GM12878 (cell line): ENCODE results near the gene ZFC3H1. TPM values are rescaled to one million over a fixed set of nuclear protein-coding genes. Genes with fewer than 3 reads are reported as not detected.

Experiments
- ATAC-seq: fragments of 200-7000 bp; cut with Tn5 transposase; 3 replicates; pipeline ENCODE4 v1.9.1; 2020; ENCODE audit warnings: mild to moderate bottlenecking, moderate library complexity
- BruUV-seq: library from RNA; stranded (reverse); fragments of 400-500 nt; replicated peaks from 2 replicates; lab custom pipeline; 2021; lab: Mats Ljungman, UMichigan
- CTCF ChIA-PET: fragments of 300-600 bp; sonication (Branson Sonifier 250); formaldehyde crosslinking; extraction: SDS; loops from one replicate; lab custom pipeline; 2021; ENCODE audit warnings: inconsistent platforms; lab: Yijun Ruan, JAX
- POLR2A ChIA-PET: fragments of 350-600 bp; formaldehyde crosslinking; extraction: SDS; loops from one replicate; lab custom pipeline; 2021; ENCODE audit warnings: inconsistent platforms; lab: Charles Lee
- RAD21 ChIA-PET: fragments of 300-600 bp; sonication (Branson Sonifier 250); formaldehyde crosslinking; loops from one replicate; lab custom pipeline; 2023; ENCODE audit warnings: antibody characterized with exemption; ENCODE audit not compliant: unreplicated experiment; lab: Charles Lee
- SMC1A ChIA-PET: fragments of 300-600 bp; sonication (Branson Sonifier 250); formaldehyde crosslinking; loops from one replicate; lab custom pipeline; 2023; ENCODE audit not compliant: unreplicated experiment, uncharacterized antibody; lab: Charles Lee
- DNase-seq: peaks from one replicate; pipeline ENCODE4 v3.0.0-alpha.2; 2011; ENCODE audit warnings: low read depth, low spot score
- FAIRE-seq: peaks from 3 replicates; lab custom pipeline; 2011; peaks lifted over from hg19 to GRCh38; lab: Jason Lieb, UNC
- H2AFZ ChIP-seq: 2 replicates; pipeline ENCODE4 v1.6.0; 2011; ENCODE audit warnings: low read depth, low read length, control low read depth; ENCODE audit not compliant: control insufficient read depth
- H3K27ac ChIP-seq: 2 replicates; pipeline ENCODE4 v1.5.1; 2011; ENCODE audit warnings: control low read depth; ENCODE audit not compliant: control insufficient read depth, insufficient read depth
- H3K27me3 ChIP-seq, 2 experiments: replicated peaks in 1 of 2; 2 replicates each; pipeline versions ENCODE4 v1.6.0 to v1.6.1; 2011; ENCODE audit warnings: low read length in 1 of 2; ENCODE audit not compliant: control insufficient read depth in 2 of 2, insufficient read depth in 2 of 2
- H3K36me3 ChIP-seq, 2 experiments: 2 replicates each; pipeline ENCODE4 v1.5.1; 2011; ENCODE audit warnings: low read length in 1 of 2; ENCODE audit not compliant: control insufficient read depth in 2 of 2, insufficient read depth in 2 of 2
- H3K4me1 ChIP-seq: 2 replicates; pipeline ENCODE4 v1.6.1; 2011; ENCODE audit warnings: mild to moderate bottlenecking, low read length, moderate library complexity, mixed read lengths; ENCODE audit not compliant: control insufficient read depth, insufficient read depth
- H3K4me2 ChIP-seq: 2 replicates; pipeline ENCODE4 v1.6.0; 2011; ENCODE audit warnings: control low read depth; ENCODE audit not compliant: control insufficient read depth, insufficient read depth
- H3K4me3 ChIP-seq: fragments of 200-600 bp; sonication (generic); 2 replicates; pipeline ENCODE4 v1.5.1; 2016
- H3K79me2 ChIP-seq: 2 replicates; pipeline ENCODE4 v1.6.0; 2011; ENCODE audit warnings: low read length; ENCODE audit not compliant: control insufficient read depth, insufficient read depth
- H3K9ac ChIP-seq: 2 replicates; pipeline ENCODE4 v1.8.0; 2011; ENCODE audit warnings: low read length, control low read depth, mixed read lengths; ENCODE audit not compliant: control insufficient read depth, insufficient read depth
- H3K9me3 ChIP-seq: replicated peaks from 3 replicates; pipeline ENCODE4 v1.5.1; 2011; ENCODE audit warnings: mild to moderate bottlenecking, low read length; ENCODE audit not compliant: control insufficient read depth, insufficient read depth
- H4K20me1 ChIP-seq: 2 replicates; pipeline ENCODE4 v1.6.0; 2011; ENCODE audit not compliant: control insufficient read depth, insufficient read depth
- ASH2L ChIP-seq: fragments of 300-600, 200-600 bp; sonication (generic); IDR thresholded peaks from 2 replicates; pipeline ENCODE4 v1.6.1; 2017; ENCODE audit warnings: low read depth, mild to moderate bottlenecking, borderline replicate concordance
- CBX5 ChIP-seq: sonication (generic); IDR thresholded peaks from 2 replicates; pipeline ENCODE4 v1.6.1; 2016; ENCODE audit warnings: low read depth, moderate library complexity, mild to moderate bottlenecking, inconsistent platforms
- ESRRA ChIP-seq: IDR thresholded peaks from 2 replicates; pipeline ENCODE4 v1.6.1; 2012; ENCODE audit warnings: mild to moderate bottlenecking, low read length, improper control_type of control experiment
- HDAC6 ChIP-seq: fragments of 200-600 bp; sonication (generic); IDR thresholded peaks from one replicate; pipeline ENCODE4 v1.8.0; 2017; ENCODE audit warnings: antibody characterized with exemption; ENCODE audit not compliant: unreplicated experiment
- MTA3 ChIP-seq: IDR thresholded peaks from 2 replicates; pipeline ENCODE4 v1.6.1; 2012; ENCODE audit warnings: low read length, inconsistent platforms, borderline replicate concordance
- POLR2AphosphoS2 ChIP-seq: IDR thresholded peaks from 2 replicates; pipeline ENCODE4 v1.6.1; 2011; ENCODE audit warnings: low read depth, mild to moderate bottlenecking, low read length, improper control_type of control experiment, moderate library complexity
- RBBP5 ChIP-seq: fragments of 200-600 bp; sonication (generic); conservative IDR thresholded peaks from 2 replicates; pipeline ENCODE4 v1.6.1; 2016
- WGBS: methylation state at CpG from one replicate; pipeline ENCODE4 v1.1.6; 2016; ENCODE audit warnings: low lambda C conversion rate; ENCODE audit not compliant: insufficient replicate concordance, insufficient coverage; ENCODE audit errors: missing lambda C conversion rate; 5-methylcytosine and 5-hydroxymethylcytosine counted together
- in situ Hi-C: fragments of 300-500 bp; cut with MboI; formaldehyde crosslinking; loops from 9 replicates; pipeline ENCODE4 v1.14.3; 2018; ENCODE audit warnings: mixed read lengths
- intact Hi-C: fragments of 100-400 bp; cut with micrococcal nuclease; formaldehyde crosslinking; loops from one replicate; pipeline ENCODE4 v1.14.2; 2022; ENCODE audit not compliant: unreplicated experiment
- polyA plus RNA-seq, 11 experiments: library from polyadenylated mRNA; depleted of rRNA in 4 of 11; unstranded in 6 of 11; stranded (reverse) in 5 of 11; fragments of >200 nt; fragmentation: Nextera tagmentation in 4 of 11; fragmentation: Illumina TruSeq in 1 of 11; extraction: Ambion mirVana in 4 of 11; extraction: Trizol in 1 of 11; gene quantifications; 1 replicate in 1 of 11; 2 replicates in 10 of 11; pipeline versions ENCODE4 v1.2.1 to v1.2.3, GENCODE V29; 2011 to 2016; ENCODE audit warnings: inconsistent platforms in 2 of 11, missing spikeins in 2 of 11, low read depth in 1 of 11
- total RNA-seq, 4 experiments: library from RNA; depleted of rRNA in 3 of 4; stranded (reverse); fragments of >200 nt in 3 of 4; fragmentation: Illumina TruSeq in 1 of 4; extraction: Trizol in 1 of 4; gene quantifications; 2 replicates each; pipeline versions ENCODE4 v1.2.1 to v1.2.3, GENCODE V29; 2013 to 2021

ZFC3H1 gene
- total and polyA plus RNA-seq, 10 of the 15 experiments (the other 5 are each of a cell fraction or from before 2014, with no cell fraction given), result 11.2 to 88.7 (median 25.9) TPM

GRCh38 chr12:71686658-71687025 lies 23.0 kb upstream of the ZFC3H1 start:
- in situ Hi-C loops, result no loop called here
- intact Hi-C loops, result loop anchor here (1.0 to 2.0 kb wide), 3 partner anchors 22 to 68 kb away; partner anchors contain the start of genes RAB21 and THAP2
- SMC1A ChIA-PET, result interaction anchor here (0.7 to 4.6 kb wide), 20 partner anchors 9 to 272 kb away, joined by 3 to 117 read pairs (median 6); partner anchors contain the start of genes RAB21, THAP2 and ZFC3H1
- peaks cover 44% of the 10 kb centered on the region for H3K79me2 ChIP-seq
- H3K9ac ChIP-seq, result peak overlapping the region; percentile 60
- no peak for DNase-seq
- no peaks in the 10 kb centered on the region for H3K27me3 ChIP-seq
- TF ChIP-seq HDAC6, result no peak
- TF ChIP-seq CBX5, result no peak
- TF ChIP-seq POLR2AphosphoS2, result no peak
- no peak for TF ChIP-seq ASH2L
- no peak for TF ChIP-seq ESRRA
- TF ChIP-seq MTA3, result no peak
- TF ChIP-seq RBBP5, result 0 out of 2 replicates have a peak, but pooled peaks have one; percentile 2
- TF ChIP-seq, all 136 proteins: peak for 1
- Histone ChIP-seq H3K36me3 (no peaks in the 10 kb centered on the region; a peak in 1 of 4 replicates), H4K20me1 (no peaks in the 10 kb centered on the region), H3K4me3 (peak overlapping the region; percentile 70), H3K27ac (peak overlapping the region; percentile 77), H3K4me1 (peaks cover 16% of the 10 kb centered on the region), H3K4me2 (peak overlapping the region; percentile 78; the same call in 1 of the 2 replicates), H2AFZ (peak overlapping the region; percentile 75), H3K9me3 (no peaks in the 10 kb centered on the region)
- POLR2A ChIA-PET, result interaction anchor here (0.7 to 6.0 kb wide), 6 partner anchors 24 to 156 kb away, joined by 3 to 93 read pairs (median 12); partner anchors contain the start of genes RAB21, THAP2 and ZFC3H1
- TSS peak; percentile 86 for BruUV-seq
- CTCF ChIA-PET, result interaction anchor here (0.7 to 6.7 kb wide), 23 partner anchors 9 to 272 kb away, joined by 3 to 131 read pairs (median 4); partner anchors contain the start of genes RAB21, THAP2 and ZFC3H1
- ATAC-seq (no peak), FAIRE-seq (no peak)
- RAD21 ChIA-PET, result interaction anchor here (1.0 to 5.3 kb wide), 17 partner anchors 8 to 160 kb away, joined by 3 to 139 read pairs (median 5); partner anchors contain the start of genes RAB21, THAP2 and ZFC3H1
- 0% methylated on average over 3 of the region's 3 CpGs for WGBS
